NCI-H146 treated with DMSO at 0.1 percent for 48 hours (cell line): ENCODE results near the gene SLC52A1.
"Not testable (repeated sequence)": the region's sequence is repeated elsewhere in the genome, so short reads cannot be mapped to it uniquely, and the experiment has no call there.

Experiments
- DNase-seq: peaks from one replicate; lab custom pipeline; 2025; ENCODE audit not compliant: unreplicated experiment; lab: John Stamatoyannopoulos, UW

Gene SLC52A1

DNA sequence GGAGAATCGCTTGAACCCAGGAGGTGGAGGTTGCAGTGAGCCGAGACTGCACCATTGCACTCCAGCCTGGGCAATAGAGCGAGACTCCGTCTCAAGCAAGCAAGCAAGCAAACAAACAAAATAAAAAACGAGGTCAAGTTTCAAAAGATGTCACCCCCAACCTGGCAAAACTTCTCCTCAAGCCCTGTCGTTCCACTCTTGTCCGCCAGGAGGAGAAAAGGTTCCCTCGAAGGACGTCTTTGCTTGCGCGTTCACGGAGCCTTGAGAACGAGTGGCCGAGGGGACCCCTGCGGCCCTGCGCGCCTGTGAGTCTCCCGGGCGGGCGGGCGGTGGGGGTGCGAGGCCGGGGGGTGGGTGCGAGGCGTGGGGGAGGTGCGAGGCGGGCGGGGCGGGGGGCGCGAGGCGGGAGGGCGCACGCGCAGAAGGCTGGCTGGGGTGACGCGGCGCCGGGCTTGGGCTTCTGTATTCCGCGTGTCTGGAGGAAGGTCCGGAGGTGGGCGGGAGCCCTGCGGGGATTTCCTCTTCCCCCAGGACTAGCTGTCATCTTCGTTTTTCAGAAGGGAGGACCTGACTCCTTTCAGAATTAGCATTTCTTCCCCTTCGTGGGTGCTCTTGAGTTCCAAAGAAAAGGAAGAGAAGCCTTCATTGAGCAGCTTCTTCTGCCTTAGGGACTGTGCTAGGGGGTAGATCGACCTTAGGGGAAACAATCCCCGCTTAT is 3.7 kb downstream of the SLC52A1 start:
- DNase-seq: peak; percentile 66

DNA sequence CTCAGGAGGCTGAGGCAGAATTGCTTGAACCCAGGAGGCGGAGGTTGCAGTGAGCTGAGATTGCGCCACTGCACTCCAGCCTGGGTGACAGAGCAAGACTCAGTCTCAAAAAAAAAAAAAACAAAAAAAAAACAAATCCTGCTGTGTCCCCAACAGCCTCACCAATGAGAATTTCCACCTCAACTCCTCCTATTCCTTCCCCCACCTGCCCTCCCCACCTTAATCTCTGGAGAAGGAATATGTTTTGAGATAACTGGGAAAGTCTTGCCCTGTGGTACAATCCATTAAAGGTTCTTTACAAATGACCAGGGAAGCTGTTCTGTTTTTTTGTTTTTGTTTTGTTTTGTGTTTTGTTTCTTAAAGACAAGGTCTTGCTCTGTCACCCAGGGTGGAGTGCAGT is 5.1 kb downstream of the SLC52A1 start:
- not testable (repeated sequence) for DNase-seq

DNA sequence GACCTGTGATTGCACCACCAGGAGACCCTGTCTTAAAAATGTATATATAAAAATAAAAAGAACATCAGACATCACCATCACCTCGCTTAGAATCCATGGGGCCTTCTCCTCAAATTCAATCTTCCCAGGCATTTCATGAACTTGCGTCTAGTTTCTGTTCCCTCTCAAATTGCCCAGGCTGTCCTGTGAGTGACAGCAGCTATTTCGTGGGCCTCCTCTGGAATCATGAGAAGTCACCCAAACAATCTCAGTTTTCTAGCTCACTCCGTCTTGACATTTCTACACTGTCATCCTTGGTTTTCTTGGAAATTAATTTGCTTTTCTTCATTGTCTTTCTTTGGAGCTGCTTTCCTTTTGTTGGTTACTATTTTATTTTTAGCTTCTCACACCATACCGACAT is 7.3 kb downstream of the SLC52A1 start:
- no peak for DNase-seq

DNA sequence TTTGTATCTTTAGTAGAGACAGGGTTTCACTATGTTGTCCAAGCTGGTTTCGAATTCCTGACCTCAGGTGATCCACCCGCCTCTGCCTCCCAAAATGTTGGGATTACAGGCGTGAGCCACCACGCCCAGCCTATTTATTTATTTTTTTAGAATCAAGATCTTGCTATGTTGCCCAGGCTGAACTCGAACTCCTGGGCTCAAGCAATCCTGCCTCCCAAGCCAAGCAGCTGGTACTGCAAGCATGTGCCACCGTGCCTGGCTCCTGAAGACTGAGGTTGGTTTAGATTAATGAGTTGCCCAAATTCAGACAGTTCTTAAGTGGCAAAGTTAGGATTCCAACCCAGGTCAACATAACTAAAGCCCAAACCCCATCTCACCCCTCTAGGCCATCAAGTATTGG is 7.9 kb downstream of the SLC52A1 start:
- DNase-seq: no peak

DNA sequence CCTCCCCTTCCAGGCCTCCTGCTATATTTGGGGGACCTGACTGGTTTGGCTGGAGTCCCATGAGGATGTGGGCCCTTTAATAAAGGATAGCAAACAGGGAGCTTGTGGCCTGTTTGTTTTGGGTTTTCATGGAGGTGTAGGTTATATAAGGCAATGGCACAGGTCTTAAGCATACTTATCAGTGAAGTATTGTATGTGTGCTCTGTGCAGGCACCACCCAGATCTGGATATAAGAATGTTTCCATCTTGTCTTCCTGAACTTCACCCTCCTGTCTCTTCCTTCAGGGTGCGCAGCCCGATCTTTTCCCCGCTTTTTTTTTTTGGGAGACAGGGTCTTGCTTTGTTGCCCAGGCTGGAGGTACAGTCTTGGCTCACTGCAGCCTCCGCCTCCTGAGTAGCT is 10.6 kb downstream of the SLC52A1 start:
- DNase-seq: no peak

DNA sequence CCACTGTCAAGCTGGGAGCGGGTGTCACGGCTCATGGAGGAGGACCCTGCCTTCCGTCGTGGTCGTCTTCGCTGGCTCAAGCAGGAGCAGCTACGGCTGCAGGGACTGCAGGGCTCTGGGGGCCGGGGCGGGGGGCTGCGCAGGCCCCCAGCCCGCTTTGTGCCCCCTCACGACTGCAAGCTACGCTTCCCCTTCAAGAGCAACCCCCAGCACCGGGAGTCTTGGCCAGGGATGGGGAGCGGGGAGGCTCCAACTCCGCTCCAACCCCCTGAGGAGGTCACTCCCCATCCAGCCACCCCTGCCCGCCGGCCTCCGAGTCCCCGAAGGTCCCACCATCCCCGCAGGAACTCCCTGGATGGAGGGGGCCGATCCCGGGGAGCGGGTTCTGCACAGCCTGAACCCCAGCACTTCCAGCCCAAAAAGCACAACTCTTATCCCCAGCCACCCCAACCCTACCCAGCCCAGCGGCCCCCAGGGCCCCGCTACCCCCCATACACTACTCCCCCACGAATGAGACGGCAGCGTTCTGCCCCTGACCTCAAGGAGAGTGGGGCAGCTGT is 11.6 kb downstream of the SLC52A1 start:
- no peak for DNase-seq

DNA sequence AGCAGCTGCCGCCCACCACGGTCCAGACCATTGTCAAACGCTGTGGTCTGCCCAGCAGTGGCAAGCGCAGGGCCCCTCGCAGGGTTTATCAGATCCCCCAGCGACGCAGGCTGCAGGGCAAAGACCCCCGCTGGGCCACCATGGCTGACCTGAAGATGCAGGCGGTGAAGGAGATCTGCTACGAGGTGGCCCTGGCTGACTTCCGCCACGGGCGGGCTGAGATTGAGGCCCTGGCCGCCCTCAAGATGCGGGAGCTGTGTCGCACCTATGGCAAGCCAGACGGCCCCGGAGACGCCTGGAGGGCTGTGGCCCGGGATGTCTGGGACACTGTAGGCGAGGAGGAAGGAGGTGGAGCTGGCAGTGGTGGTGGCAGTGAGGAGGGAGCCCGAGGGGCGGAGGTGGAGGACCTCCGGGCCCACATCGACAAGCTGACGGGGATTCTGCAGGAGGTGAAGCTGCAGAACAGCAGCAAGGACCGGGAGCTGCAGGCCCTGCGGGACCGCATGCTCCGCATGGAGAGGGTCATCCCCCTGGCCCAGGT is 13.0 kb downstream of the SLC52A1 start:
- DNase-seq: no peak

DNA sequence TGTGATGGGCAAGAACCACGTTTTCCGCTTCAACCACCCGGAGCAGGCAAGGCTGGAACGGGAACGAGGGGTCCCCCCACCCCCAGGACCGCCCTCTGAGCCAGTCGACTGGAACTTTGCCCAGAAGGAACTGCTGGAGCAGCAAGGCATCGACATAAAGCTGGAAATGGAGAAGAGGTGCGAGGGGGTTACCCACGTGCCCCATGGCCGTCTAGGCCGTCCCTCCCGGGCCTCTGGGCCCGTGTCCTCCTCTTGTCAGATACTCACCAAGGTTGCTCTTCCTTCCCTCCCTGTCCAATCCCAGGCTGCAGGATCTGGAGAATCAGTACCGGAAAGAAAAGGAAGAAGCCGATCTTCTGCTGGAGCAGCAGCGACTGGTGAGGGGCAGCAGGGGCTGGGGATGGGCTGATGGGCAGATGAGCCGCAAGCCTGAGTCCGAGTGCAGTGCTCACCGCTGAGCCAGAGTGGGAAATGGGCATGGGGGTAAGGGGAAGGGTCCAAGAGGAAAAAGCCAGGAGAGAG is 14.7 kb downstream of the SLC52A1 start:
- no peak for DNase-seq

DNA sequence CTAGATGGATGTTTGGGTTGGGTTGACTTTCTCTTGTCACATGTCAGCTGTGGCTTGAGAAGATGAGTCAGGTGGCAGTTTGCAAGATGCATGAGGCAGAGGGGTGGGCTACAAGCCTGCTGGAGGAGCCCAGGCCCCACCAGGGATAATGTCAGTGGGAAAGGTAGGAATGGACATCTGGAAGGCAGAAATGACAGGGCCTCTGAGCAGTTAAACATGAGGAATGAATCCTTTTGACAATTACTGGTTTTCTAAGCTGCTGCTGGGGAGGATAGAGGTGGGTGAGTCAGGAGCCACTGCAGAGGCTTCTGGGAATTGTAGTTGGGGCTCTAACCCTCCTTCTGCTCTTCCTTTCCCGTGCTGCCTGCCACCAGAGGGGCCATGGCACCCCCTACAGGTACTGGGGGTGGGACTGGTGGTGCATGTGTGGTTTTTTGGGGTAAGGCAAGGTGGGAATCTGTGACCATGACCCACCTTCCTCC is 15.7 kb downstream of the SLC52A1 start:
- no peak for DNase-seq

DNA sequence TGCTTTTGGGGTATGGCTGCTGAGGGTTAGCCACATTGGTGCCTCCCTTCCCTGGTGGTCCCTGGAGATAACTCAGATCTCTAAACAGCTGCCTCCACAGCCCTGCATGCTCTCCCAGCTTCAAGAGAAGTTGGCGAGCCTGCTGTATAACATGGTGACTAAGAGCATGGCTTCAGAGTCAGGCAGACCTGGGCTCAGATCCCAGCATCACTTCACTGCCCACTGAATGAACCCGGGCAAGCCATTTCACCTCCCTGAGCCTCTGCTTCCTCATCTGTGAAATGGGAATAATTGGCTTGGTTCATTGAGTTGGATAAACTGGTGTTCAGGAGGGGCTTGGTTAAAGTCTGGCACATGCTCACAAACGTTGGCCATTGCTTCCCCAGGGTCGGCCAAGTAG is 20.9 kb downstream of the SLC52A1 start:
- DNase-seq: no peak

DNA sequence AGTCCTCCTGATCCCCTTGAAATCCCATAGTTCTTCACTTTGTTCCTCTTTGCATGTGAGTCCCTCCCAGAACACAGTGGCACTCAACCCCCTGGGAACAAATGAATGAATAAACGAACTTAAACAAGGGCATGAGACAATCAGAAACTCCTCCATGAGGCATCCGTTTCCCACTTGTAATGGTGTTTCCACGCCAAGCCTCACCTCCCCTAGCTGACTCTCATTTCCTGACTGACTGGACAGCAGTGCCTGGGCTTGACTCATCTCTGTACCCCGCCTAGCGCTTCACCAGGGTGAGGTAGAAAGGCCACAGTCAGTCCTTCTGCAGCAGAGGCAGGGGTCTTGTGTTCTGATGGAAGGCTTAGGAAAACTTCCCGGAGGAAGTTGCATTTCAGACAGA is 23.3 kb downstream of the SLC52A1 start:
- DNase-seq: no peak

DNA sequence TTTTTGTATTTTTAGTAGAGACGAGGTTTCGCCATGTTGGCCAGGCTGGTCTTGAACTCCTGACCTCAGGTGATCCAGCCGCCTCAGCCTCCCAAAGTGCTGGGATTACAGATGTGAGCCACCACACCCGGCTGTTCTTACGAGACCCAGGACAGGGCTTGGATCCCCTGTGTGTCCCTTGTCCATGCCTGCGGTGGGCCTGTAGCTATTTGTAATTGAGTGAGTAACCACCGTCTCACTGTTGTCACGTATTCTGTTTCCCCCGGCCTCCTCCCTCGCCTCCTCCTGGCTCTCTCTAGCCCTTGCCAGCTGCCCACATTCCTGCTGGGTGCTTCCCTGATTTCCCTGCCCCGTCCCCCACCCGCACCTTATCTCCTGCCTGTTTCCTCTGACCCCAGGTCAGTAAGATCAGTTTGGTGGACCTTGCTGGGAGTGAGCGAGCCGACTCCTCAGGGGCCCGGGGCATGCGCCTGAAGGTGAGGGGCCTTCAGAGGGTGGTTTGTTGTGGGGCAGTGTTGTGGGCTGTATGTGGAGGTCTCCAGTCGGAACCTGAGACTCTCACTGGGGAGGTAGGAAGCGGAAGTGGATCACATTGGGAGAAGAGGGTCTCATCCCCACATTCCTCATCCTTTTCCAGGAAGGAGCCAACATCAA is 31.9 kb downstream of the SLC52A1 start:
- DNase-seq: no peak

DNA sequence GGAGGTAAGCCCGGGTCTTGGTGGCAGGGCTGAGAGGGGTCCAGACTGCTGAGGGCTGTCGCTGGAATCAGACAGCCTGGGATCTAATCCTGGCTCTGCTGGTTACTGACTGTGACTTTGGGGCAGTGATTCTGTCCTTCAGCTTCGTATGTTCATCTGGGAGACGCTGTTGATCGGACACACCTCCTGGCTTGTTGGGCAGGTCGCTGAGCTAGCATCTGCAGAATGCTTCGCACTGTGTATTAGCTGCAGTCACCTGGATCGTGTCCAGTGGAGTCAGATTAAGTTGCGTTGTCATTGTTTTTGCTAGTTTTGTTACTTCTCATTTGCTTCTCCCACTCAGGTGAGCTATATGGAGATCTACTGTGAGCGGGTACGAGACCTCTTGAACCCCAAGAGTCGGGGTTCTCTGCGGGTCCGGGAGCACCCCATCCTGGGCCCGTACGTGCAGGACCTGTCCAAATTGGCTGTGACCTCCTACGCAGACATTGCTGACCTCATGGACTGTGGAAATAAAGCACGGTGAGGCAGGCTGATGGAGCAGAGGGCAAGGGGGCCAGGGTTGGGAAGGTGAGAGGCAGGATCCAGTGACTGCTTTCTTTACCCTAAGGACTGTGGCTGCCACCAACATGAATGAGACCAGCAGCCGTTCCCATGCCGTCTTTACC is 33.0 kb downstream of the SLC52A1 start:
- no peak for DNase-seq

DNA sequence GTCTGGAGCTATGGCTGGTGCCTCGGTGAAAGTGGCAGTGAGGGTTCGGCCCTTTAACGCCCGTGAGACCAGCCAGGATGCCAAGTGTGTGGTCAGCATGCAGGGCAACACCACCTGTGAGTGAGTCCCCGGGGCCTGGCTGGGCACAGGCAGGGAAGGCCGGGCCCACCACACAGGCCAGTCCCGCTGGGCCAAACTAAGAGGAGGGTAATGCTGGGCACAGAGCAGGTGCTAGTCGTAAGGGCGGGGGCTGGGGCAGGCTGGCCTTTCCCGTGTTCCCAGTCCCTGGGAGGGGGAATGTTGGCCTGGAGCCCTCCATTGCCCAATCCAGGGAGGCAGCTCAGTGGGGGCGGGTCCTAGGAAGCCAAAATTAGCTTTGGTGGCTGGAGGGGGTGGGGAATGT is 35.0 kb downstream of the SLC52A1 start:
- DNase-seq: no peak

DNA sequence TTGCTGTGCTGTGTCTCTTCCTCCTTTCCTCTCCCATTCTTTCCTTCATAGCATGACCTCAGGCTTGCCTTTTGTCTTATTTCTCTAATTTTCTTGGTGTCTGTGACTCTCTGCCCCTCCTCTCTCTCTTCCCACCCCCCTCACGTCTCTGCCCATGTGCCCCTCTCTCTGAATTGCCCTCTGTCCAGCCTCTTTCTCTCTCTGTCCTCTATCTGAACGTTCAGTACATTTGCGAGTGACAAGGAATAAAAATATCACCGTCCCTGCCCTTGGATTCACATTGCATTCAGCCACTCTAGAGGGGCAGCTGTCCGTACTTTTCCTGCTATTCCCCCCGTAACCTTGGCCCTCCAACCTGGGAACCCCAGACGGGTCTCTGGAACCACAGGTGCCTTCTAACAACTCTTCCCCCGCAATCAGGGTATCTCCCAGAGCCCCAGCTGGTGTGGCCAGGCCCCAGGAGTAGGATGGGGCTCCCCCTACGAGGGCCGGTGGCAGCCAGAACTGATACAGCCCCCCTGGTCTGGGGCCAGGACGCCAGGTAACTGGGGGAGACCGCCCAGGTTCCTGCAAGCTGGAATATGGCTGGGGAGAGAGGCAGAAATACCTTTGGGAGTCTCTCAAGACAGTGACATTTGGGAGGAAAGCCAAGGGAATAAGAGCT is 35.7 kb downstream of the SLC52A1 start:
- DNase-seq: no peak

DNA sequence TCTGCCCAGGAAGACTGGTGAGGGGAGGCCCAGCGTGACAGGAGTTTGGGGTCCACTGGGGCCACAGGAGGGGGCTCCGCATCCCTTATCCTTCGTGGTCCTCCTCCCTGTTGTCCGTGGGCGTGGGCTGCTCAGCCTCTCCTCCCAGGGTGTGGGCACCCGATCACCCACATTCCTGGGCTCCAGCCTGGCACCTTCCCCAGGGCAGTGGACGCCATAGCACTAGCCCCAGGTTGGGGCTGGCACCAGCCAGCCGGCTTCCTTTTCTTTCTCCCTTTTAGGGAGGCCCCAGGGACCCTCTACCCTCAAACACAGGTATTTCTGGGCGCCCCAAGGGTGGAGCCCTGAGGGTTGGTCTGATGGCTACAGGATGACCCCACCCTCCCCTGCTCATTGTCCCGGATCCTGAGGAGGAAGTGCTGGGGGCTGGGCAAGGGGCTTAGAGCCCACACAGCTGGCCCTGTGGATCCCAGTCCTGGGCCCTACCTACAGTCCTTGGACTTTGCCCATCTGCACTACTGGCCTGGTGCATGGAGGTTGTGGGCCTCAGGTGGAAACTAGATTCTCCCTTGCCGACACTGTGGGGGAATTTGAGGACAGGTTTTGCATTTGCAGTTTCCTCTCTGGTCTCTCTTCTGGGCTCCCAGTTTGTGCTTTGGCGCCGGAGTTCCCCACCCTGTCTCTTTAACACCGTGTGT is 36.3 kb downstream of the SLC52A1 start:
- DNase-seq: no peak

DNA sequence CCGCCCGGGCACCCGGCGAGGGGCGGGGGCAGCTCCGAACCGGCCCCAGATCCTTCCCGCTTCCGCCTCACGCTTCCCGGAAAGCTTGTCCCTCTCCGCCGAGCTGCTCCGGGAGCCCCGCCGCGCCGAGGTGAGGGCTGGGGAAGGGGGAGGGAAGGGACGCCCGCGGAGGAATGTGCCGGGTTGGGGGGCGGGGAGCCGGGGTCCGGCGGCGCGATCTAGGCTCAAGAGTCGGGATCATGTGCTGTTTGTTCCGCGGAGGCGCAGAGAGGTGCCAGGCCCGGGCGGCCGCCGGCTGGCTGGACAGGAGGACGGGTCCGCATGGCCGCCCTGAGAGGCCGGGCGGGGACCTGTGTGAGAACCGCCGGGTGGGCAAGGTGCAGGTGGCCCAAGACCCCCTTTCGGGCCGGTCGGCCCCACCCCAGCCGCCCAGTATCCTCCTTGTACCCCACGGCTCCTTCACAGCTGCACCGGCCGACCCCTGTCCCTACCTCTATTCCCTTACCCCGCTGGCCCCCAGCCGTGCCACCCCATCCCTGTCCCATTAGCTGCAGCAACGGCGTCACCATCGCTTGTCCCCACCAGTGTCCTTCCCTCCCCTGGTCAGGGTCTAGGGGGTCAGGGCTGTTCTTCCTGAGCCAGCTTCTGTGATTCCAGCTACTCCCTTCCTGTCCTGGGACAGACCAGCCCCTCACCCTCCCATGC is 37.0 kb downstream of the SLC52A1 start:
- no peak for DNase-seq

DNA sequence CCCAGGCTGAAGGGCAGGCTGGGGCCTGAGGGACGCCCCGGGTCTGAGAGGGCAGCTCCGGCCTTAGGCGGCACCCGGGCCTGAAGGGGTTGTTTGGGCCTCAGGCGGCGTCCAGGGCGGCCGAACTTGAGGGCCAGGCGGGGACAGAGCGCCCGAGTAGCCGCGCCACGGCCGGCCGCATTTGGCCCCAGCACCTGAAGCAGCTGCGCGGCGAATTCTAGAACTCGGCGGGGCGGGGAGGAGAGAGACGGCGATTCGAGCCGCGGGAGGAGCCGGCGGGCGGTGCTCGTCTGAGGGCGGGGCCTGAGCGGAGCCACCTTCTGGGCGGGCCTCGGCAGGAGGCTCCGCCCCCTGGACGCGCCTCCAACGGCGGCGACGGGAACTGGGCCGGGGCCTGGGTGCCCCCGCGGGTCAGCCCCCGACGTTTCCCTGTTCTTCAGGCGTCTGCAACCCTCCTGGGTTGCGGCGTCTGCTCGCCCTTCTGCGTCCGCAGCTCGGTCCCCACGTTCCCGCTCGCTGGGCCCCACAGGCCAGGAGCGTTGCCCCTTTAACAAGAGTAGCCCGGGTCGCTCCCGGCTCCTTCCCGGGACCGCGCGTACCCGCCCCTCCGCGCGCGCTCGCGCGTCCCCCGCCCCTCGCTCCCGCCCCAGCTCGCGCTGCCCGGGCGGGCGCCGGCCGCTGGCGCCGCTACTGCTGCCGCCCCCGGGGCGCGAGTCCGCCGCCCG is 37.8 kb downstream of the SLC52A1 start, which contains the start of the genes INCA1 and KIF1C:
Gene INCA1, minus strand, starts transcription at position 221 of the 725 bp plus-strand sequence. CDS start 3,085 bp downstream, outside the sequence.
Gene KIF1C, plus strand, starts transcription at position 649 of the 725 bp plus-strand sequence. CDS start 2,297 bp downstream, outside the sequence.
- DNase-seq: peak; percentile 77
